GM12878 (cell line): ENCODE measurements around the gene SPATA1. TPM values are rescaled to one million over a fixed set of nuclear protein-coding genes. Genes with fewer than 3 reads are reported as not detected.

Source experiments
- EP300 ChIP-seq, 2 experiments: fragments of 150-350 bp in 1 of 2; IDR thresholded peaks; 2 replicates each; pipeline ENCODE4 v1.6.1; 2011 to 2012; ENCODE audit warnings: low read depth in 2 of 2, low read length in 2 of 2, borderline replicate concordance in 1 of 2, improper control_type of control experiment in 1 of 2, inconsistent platforms in 1 of 2; ENCODE audit not compliant: control insufficient read depth in 1 of 2
- LARP7 ChIP-seq: fragments of 450-650 bp; IDR thresholded peaks from 2 replicates; pipeline ENCODE4 v1.6.1; 2017; ENCODE audit warnings: mild to moderate bottlenecking
- polyA plus RNA-seq, 11 experiments: library from polyadenylated mRNA; depleted of rRNA in 4 of 11; unstranded in 6 of 11; stranded (reverse) in 5 of 11; fragments of >200 nt; fragmentation: Nextera tagmentation in 4 of 11; fragmentation: Illumina TruSeq in 1 of 11; extraction: Ambion mirVana in 4 of 11; extraction: Trizol in 1 of 11; gene quantifications; 1 replicate in 1 of 11; 2 replicates in 10 of 11; pipeline versions ENCODE4 v1.2.1 to v1.2.3, GENCODE V29; 2011 to 2016; ENCODE audit warnings: inconsistent platforms in 2 of 11, missing spikeins in 2 of 11, low read depth in 1 of 11
- total RNA-seq, 4 experiments: library from RNA; depleted of rRNA in 3 of 4; stranded (reverse); fragments of >200 nt in 3 of 4; fragmentation: Illumina TruSeq in 1 of 4; extraction: Trizol in 1 of 4; gene quantifications; 2 replicates each; pipeline versions ENCODE4 v1.2.1 to v1.2.3, GENCODE V29; 2013 to 2021
- TF ChIP-seq, protein P1 (sequence below): IDR thresholded peaks from 2 replicates; pipeline ENCODE4 v1.6.1; 2012; ENCODE audit warnings: improper control_type of control experiment, low read depth, low read length; ENCODE audit not compliant: insufficient replicate concordance
- TF ChIP-seq, protein P2 (sequence below): fragments of 450-650 bp; IDR thresholded peaks from 2 replicates; pipeline ENCODE4 v1.6.1; 2018; ENCODE audit warnings: borderline replicate concordance, mild to moderate bottlenecking; ENCODE audit not compliant: partially characterized antibody

SPATA1 gene
- total and polyA plus RNA-seq, 10 of the 15 experiments (the other 5 are each of a cell fraction or from before 2014, with no cell fraction given), result 0.74 to 2.4 (median 1.9) TPM

GRCh38 chr1:84481317-84481716 lies 24.9 kb upstream of the SPATA1 start (continued):
- TF ChIP-seq, protein P1, sequence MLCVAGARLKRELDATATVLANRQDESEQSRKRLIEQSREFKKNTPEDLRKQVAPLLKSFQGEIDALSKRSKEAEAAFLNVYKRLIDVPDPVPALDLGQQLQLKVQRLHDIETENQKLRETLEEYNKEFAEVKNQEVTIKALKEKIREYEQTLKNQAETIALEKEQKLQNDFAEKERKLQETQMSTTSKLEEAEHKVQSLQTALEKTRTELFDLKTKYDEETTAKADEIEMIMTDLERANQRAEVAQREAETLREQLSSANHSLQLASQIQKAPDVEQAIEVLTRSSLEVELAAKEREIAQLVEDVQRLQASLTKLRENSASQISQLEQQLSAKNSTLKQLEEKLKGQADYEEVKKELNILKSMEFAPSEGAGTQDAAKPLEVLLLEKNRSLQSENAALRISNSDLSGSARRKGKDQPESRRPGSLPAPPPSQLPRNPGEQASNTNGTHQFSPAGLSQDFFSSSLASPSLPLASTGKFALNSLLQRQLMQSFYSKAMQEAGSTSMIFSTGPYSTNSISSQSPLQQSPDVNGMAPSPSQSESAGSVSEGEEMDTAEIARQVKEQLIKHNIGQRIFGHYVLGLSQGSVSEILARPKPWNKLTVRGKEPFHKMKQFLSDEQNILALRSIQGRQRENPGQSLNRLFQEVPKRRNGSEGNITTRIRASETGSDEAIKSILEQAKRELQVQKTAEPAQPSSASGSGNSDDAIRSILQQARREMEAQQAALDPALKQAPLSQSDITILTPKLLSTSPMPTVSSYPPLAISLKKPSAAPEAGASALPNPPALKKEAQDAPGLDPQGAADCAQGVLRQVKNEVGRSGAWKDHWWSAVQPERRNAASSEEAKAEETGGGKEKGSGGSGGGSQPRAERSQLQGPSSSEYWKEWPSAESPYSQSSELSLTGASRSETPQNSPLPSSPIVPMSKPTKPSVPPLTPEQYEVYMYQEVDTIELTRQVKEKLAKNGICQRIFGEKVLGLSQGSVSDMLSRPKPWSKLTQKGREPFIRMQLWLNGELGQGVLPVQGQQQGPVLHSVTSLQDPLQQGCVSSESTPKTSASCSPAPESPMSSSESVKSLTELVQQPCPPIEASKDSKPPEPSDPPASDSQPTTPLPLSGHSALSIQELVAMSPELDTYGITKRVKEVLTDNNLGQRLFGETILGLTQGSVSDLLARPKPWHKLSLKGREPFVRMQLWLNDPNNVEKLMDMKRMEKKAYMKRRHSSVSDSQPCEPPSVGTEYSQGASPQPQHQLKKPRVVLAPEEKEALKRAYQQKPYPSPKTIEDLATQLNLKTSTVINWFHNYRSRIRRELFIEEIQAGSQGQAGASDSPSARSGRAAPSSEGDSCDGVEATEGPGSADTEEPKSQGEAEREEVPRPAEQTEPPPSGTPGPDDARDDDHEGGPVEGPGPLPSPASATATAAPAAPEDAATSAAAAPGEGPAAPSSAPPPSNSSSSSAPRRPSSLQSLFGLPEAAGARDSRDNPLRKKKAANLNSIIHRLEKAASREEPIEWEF, result no peak
- TF ChIP-seq LARP7 (no peak), EP300 (IDR thresholded peaks at IDR 0.05; ENCODE audit: borderline replicate concordance in 1 of 2, control insufficient read depth in 1 of 2, low read depth in 2 of 2, low read length in 2 of 2) (no peak)
- TF ChIP-seq, protein P2, sequence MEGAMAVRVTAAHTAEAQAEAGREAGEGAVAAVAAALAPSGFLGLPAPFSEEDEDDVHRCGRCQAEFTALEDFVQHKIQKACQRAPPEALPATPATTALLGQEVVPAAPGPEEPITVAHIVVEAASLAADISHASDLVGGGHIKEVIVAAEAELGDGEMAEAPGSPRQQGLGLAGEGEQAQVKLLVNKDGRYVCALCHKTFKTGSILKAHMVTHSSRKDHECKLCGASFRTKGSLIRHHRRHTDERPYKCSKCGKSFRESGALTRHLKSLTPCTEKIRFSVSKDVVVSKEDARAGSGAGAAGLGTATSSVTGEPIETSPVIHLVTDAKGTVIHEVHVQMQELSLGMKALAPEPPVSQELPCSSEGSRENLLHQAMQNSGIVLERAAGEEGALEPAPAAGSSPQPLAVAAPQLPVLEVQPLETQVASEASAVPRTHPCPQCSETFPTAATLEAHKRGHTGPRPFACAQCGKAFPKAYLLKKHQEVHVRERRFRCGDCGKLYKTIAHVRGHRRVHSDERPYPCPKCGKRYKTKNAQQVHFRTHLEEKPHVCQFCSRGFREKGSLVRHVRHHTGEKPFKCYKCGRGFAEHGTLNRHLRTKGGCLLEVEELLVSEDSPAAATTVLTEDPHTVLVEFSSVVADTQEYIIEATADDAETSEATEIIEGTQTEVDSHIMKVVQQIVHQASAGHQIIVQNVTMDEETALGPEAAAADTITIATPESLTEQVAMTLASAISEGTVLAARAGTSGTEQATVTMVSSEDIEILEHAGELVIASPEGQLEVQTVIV, result no peak
